ENCODE data around the gene XRCC5. TPM values are rescaled to one million over a fixed set of nuclear protein-coding genes. Genes with fewer than 3 reads are reported as not detected.

Gene XRCC5
- total RNA-seq, 1 donor from 2014 or later: 430 TPM

GRCh38 chr2:216098421-216099334 lies 10.5 kb upstream of the XRCC5 start:
- peaks cover 3% of the 10 kb centered on the region for H3K27me3 Mint-ChIP-seq (ENCODE audit: insufficient read depth)
- no peak overlapping the region for H3K27ac Mint-ChIP-seq
- no peak for DNase-seq (ENCODE audit: low spot score)
- intact Hi-C loops (cut with micrococcal nuclease): no loop called here
- H3K9me3 Mint-ChIP-seq: no peaks in the 10 kb centered on the region
- H3K36me3 Mint-ChIP-seq (ENCODE audit: low read depth): peaks cover 6% of the 10 kb centered on the region
- H3K4me1 Mint-ChIP-seq (ENCODE audit: low read depth): no peaks in the 10 kb centered on the region
- no peak overlapping the region for H3K4me3 Mint-ChIP-seq

GRCh38 chr2:216101109-216101508 lies 8.0 kb upstream of the XRCC5 start:
- H3K9me3 Mint-ChIP-seq: no peaks in the 10 kb centered on the region
- no peak for DNase-seq (ENCODE audit: low spot score)
- no peaks in the 10 kb centered on the region for H3K4me1 Mint-ChIP-seq (ENCODE audit: low read depth)
- no peak overlapping the region for H3K27ac Mint-ChIP-seq
- intact Hi-C loops (cut with micrococcal nuclease): no loop called here
- no peak overlapping the region for H3K4me3 Mint-ChIP-seq
- no peaks in the 10 kb centered on the region for H3K27me3 Mint-ChIP-seq (ENCODE audit: insufficient read depth)
- H3K36me3 Mint-ChIP-seq (ENCODE audit: low read depth): peaks cover 2% of the 10 kb centered on the region

- H3K27me3 Mint-ChIP-seq (ENCODE audit: insufficient read depth): no peaks in the 10 kb centered on the region
- H3K4me1 Mint-ChIP-seq (ENCODE audit: low read depth): no peaks in the 10 kb centered on the region
- no peak for DNase-seq (ENCODE audit: low spot score)
- no peaks in the 10 kb centered on the region for H3K9me3 Mint-ChIP-seq
- no peak overlapping the region for H3K4me3 Mint-ChIP-seq
- peaks cover 2% of the 10 kb centered on the region for H3K36me3 Mint-ChIP-seq (ENCODE audit: low read depth)
- H3K27ac Mint-ChIP-seq: no peak overlapping the region
- intact Hi-C loops (cut with micrococcal nuclease): no loop called here
Observed at GRCh38 chr2:216103213-216103612, 5.9 kb upstream of the XRCC5 start.

- no peak for DNase-seq (ENCODE audit: low spot score)
- H3K4me1 Mint-ChIP-seq (ENCODE audit: low read depth): peaks cover 7% of the 10 kb centered on the region
- H3K27me3 Mint-ChIP-seq (ENCODE audit: insufficient read depth): no peaks in the 10 kb centered on the region
- H3K36me3 Mint-ChIP-seq (ENCODE audit: low read depth): peaks cover 6% of the 10 kb centered on the region
- H3K27ac Mint-ChIP-seq: no peak overlapping the region
- H3K4me3 Mint-ChIP-seq: no peak overlapping the region
- no peaks in the 10 kb centered on the region for H3K9me3 Mint-ChIP-seq
- intact Hi-C loops (cut with micrococcal nuclease): no loop called here
Observed at GRCh38 chr2:216104691-216105090, 4.5 kb upstream of the XRCC5 start.

- no peak for DNase-seq (ENCODE audit: low spot score)
- Mint-ChIP-seq H3K4me3 (peak overlapping the region; percentile 8), H3K27me3 (ENCODE audit: insufficient read depth) (no peaks in the 10 kb centered on the region), H3K36me3 (ENCODE audit: low read depth) (peaks cover 25% of the 10 kb centered on the region), H3K27ac (no peak overlapping the region), H3K4me1 (ENCODE audit: low read depth) (peaks cover 29% of the 10 kb centered on the region), H3K9me3 (no peaks in the 10 kb centered on the region)
- intact Hi-C loops (cut with micrococcal nuclease): no loop called here
Observed at GRCh38 chr2:216107320-216107719, 1.8 kb upstream of the XRCC5 start.

DNA sequence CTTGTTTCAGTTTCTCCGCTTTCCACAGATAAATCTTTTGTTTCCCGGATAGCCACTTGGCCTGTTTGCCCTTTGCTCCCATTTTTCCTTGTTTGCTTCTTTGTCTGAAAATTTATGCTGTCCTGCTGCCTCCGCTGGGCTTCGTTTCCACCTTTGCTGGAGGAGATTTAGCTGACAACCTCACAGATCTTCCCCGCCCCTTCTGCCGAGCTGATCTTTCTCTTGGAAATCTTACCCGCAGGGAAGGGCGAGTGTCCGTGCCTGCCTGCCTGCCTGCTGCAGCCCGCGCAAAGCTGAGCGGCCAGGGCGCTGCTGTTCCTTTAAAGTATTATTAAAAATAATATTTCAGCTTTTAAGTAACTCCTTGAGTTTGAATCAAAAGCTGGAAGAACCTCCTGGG lies 1.4 kb upstream of the XRCC5 start:
- intact Hi-C loops (cut with micrococcal nuclease): no loop called here
- no peak for DNase-seq (ENCODE audit: low spot score)
- H3K9me3 Mint-ChIP-seq: no peaks in the 10 kb centered on the region
- peak overlapping the region; percentile 8 for H3K4me3 Mint-ChIP-seq
- no peaks in the 10 kb centered on the region for H3K27me3 Mint-ChIP-seq (ENCODE audit: insufficient read depth)
- no peak overlapping the region for H3K27ac Mint-ChIP-seq
- H3K36me3 Mint-ChIP-seq (ENCODE audit: low read depth): peaks cover 29% of the 10 kb centered on the region
- H3K4me1 Mint-ChIP-seq (ENCODE audit: low read depth): peaks cover 33% of the 10 kb centered on the region

- H3K9me3 Mint-ChIP-seq: no peaks in the 10 kb centered on the region
- intact Hi-C loops (cut with micrococcal nuclease): no loop called here
- DNase-seq (ENCODE audit: low spot score): no peak
- peak overlapping the region; percentile 98 for H3K27ac Mint-ChIP-seq
- H3K4me1 Mint-ChIP-seq (ENCODE audit: low read depth): peaks cover 40% of the 10 kb centered on the region
- H3K36me3 Mint-ChIP-seq (ENCODE audit: low read depth): peaks cover 36% of the 10 kb centered on the region
- no peaks in the 10 kb centered on the region for H3K27me3 Mint-ChIP-seq (ENCODE audit: insufficient read depth)
- H3K4me3 Mint-ChIP-seq: peak overlapping the region; percentile 73
Observed at GRCh38 chr2:216108310-216108966, 710 bp upstream of the XRCC5 start.

- no peaks in the 10 kb centered on the region for H3K27me3 Mint-ChIP-seq (ENCODE audit: insufficient read depth)
- H3K4me1 Mint-ChIP-seq (ENCODE audit: low read depth): peaks cover 56% of the 10 kb centered on the region
- H3K36me3 Mint-ChIP-seq (ENCODE audit: low read depth): peaks cover 51% of the 10 kb centered on the region
Observed at GRCh38 chr2:216109962-216110614, 940 bp downstream of the XRCC5 start.

DNA sequence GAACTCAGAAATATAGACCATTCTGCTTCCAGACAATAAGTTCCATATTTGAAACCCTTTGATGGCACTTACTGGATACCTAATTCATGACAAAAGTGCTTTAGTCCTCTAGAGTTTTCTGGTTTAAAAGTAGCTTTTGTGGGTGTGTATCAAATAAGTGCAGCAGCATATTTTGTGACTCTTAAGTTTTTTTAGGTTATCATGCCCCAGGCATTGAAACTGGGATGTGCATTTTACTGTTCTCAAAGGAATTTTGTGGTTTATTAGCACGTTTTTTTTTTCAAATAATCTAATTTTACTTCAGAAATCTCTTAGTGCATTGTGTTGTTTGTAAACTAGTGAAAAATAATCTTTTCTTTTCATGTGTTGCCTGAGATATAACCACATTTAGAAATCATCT lies 1.5 kb downstream of the XRCC5 start:
- no peak for DNase-seq (ENCODE audit: low spot score)
- no peaks in the 10 kb centered on the region for H3K9me3 Mint-ChIP-seq
- peak overlapping the region; percentile 99 for H3K4me3 Mint-ChIP-seq
- H3K27ac Mint-ChIP-seq: peak overlapping the region; percentile 98
- peaks cover 61% of the 10 kb centered on the region for H3K4me1 Mint-ChIP-seq (ENCODE audit: low read depth)
- H3K27me3 Mint-ChIP-seq (ENCODE audit: insufficient read depth): no peaks in the 10 kb centered on the region
- H3K36me3 Mint-ChIP-seq (ENCODE audit: low read depth): peaks cover 54% of the 10 kb centered on the region
- intact Hi-C loops (cut with micrococcal nuclease): loop anchor here (1.0 kb wide), 4 partner anchors 10 to 294 kb away; no protein-coding TSS in a partner anchor

More at GRCh38 chr2:216109962-216110614, 940 bp downstream of the XRCC5 start:
- peak overlapping the region; percentile 99 for H3K4me3 Mint-ChIP-seq
- H3K27ac Mint-ChIP-seq: peak overlapping the region; percentile 98
- DNase-seq (ENCODE audit: low spot score): no peak
- intact Hi-C loops (cut with micrococcal nuclease): loop anchor here (1.0 kb wide), 8 partner anchors 10 to 1301 kb away; partner anchors contain the start of genes BARD1, PECR, RPL37A and SMARCAL1
- H3K9me3 Mint-ChIP-seq: no peaks in the 10 kb centered on the region

GRCh38 chr2:216111122-216111521 lies 2.0 kb downstream of the XRCC5 start:
- Mint-ChIP-seq H3K4me1 (ENCODE audit: low read depth) (peaks cover 63% of the 10 kb centered on the region), H3K36me3 (ENCODE audit: low read depth) (peaks cover 57% of the 10 kb centered on the region), H3K4me3 (peak overlapping the region; percentile 99), H3K9me3 (no peaks in the 10 kb centered on the region), H3K27me3 (ENCODE audit: insufficient read depth) (no peaks in the 10 kb centered on the region), H3K27ac (peak overlapping the region; percentile 80)
- no peak for DNase-seq (ENCODE audit: low spot score)
- intact Hi-C loops (cut with micrococcal nuclease): no loop called here

DNA sequence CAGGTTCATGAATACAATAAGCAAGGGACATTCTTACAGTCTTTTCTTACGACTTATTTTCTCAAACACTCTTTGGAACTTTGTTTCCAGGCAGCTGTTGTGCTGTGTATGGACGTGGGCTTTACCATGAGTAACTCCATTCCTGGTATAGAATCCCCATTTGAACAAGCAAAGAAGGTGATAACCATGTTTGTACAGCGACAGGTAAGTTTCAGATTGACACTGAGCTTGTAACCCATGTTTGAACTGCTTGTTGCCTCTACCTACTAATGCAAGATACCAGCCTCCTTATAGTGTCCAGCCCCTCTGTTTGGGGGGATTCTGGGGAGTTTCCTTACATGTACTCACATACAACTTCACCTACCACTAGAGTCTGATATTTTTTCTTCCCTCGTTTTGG lies 3.8 kb downstream of the XRCC5 start:
- DNase-seq (ENCODE audit: low spot score): no peak
- no peaks in the 10 kb centered on the region for H3K27me3 Mint-ChIP-seq (ENCODE audit: insufficient read depth)
- peaks cover 81% of the 10 kb centered on the region for H3K4me1 Mint-ChIP-seq (ENCODE audit: low read depth)
- H3K4me3 Mint-ChIP-seq: peak overlapping the region; percentile 51
- intact Hi-C loops (cut with micrococcal nuclease): no loop called here
- peaks cover 71% of the 10 kb centered on the region for H3K36me3 Mint-ChIP-seq (ENCODE audit: low read depth)
- peak overlapping the region; percentile 79 for H3K27ac Mint-ChIP-seq
- no peaks in the 10 kb centered on the region for H3K9me3 Mint-ChIP-seq

DNA sequence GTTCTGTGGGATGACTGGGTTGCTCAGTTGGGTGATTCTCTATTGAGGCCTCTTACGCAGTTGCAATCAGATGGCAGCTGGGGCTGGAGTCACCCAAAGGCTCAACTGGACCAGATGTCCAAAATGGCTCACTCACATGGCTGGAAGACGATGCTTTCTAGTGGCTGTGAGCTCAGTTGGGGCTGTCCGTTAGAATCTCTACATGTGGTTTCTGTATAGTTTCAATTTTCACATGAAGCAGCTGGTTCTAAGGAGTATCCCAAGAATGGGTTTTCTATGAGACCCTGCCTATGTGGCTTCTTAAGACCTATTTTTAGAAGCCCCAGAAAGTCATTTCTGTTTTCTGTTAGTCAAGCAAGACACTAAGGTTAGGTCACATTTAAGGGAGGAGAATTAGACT lies 4.4 kb downstream of the XRCC5 start:
- Mint-ChIP-seq H3K27ac (peak overlapping the region; percentile 79), H3K9me3 (no peaks in the 10 kb centered on the region), H3K4me1 (ENCODE audit: low read depth) (peaks cover 87% of the 10 kb centered on the region), H3K36me3 (ENCODE audit: low read depth) (peaks cover 77% of the 10 kb centered on the region), H3K27me3 (ENCODE audit: insufficient read depth) (no peaks in the 10 kb centered on the region), H3K4me3 (peak overlapping the region; percentile 51)
- intact Hi-C loops (cut with micrococcal nuclease): no loop called here
- DNase-seq (ENCODE audit: low spot score): no peak

DNA sequence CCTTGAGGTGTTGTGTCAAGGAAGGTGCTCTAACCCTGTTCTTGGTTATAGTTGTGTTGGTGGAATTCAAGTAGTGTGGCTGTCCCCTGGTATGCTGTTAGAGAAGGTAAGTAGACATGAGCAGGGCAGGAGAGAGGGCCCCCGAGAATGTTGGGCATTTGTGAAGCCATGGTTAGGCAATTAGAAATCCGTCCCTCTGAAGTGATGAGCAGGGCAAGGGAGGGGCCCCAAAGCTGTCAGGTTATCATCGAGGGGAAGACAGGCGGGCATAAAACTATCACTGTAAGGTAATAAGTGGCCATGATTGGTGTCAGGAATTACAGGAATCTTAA lies 5.2 kb downstream of the XRCC5 start:
- DNase-seq (ENCODE audit: low spot score): no peak
- Mint-ChIP-seq H3K4me3 (peak overlapping the region; percentile 89), H3K9me3 (no peaks in the 10 kb centered on the region), H3K4me1 (ENCODE audit: low read depth) (peaks cover 88% of the 10 kb centered on the region), H3K36me3 (ENCODE audit: low read depth) (peaks cover 80% of the 10 kb centered on the region), H3K27me3 (ENCODE audit: insufficient read depth) (no peaks in the 10 kb centered on the region), H3K27ac (peak overlapping the region; percentile 88)
- intact Hi-C loops (cut with micrococcal nuclease): loop anchor here (1.0 to 2.0 kb wide), 2 partner anchors 80 to 298 kb away; partner anchors contain the start of gene SMARCAL1

Measured in activated T-helper 1 cell treated with anti-CD3 and anti-CD28 coated beads, Interleukin-12 subunit alpha, Interleukin-12 subunit beta, Interleukin-2, Interleukin-4 antibody, amounts not matched to agents 30 ng/mL and 10 ng/mL and 1 ng/mL, durations not matched to agents 14 hours and 24 hours and 36 hours (primary cell).